GM06990 (cell line): ENCODE data around the gene MMEL1.
A peak's percentile ranks its signal among the peaks of the same experiment; 100 is the strongest.
"Not testable (repeated sequence)": the region's sequence is repeated elsewhere in the genome, so short reads cannot be mapped to it uniquely, and the experiment has no call there.

Source experiments
- DNase-seq: peaks from one replicate; pipeline ENCODE4 v3.0.0-alpha.2; 2011; ENCODE audit not compliant: insufficient read length; ENCODE audit errors: extremely low read depth
- H3K27me3 ChIP-seq: replicated peaks from 2 replicates; pipeline ENCODE4 v1.6.0; 2011; ENCODE audit warnings: low read length; ENCODE audit not compliant: control insufficient read depth, insufficient read depth
- H3K36me3 ChIP-seq: 2 replicates; pipeline ENCODE4 v1.5.1; 2011; ENCODE audit warnings: low read length; ENCODE audit not compliant: control insufficient read depth, insufficient read depth
- H3K4me3 ChIP-seq: replicated peaks from 2 replicates; pipeline ENCODE4 v1.5.1; 2011; ENCODE audit warnings: low read depth, mild to moderate bottlenecking, control low read depth, low read length
- TF ChIP-seq, protein P1 (sequence below): IDR thresholded peaks from 2 replicates; pipeline ENCODE4 v1.5.1; 2011; ENCODE audit warnings: low read length, control low read depth, mild to moderate bottlenecking, inconsistent platforms; ENCODE audit not compliant: insufficient read depth, poor library complexity, severe bottlenecking

Gene MMEL1

DNA sequence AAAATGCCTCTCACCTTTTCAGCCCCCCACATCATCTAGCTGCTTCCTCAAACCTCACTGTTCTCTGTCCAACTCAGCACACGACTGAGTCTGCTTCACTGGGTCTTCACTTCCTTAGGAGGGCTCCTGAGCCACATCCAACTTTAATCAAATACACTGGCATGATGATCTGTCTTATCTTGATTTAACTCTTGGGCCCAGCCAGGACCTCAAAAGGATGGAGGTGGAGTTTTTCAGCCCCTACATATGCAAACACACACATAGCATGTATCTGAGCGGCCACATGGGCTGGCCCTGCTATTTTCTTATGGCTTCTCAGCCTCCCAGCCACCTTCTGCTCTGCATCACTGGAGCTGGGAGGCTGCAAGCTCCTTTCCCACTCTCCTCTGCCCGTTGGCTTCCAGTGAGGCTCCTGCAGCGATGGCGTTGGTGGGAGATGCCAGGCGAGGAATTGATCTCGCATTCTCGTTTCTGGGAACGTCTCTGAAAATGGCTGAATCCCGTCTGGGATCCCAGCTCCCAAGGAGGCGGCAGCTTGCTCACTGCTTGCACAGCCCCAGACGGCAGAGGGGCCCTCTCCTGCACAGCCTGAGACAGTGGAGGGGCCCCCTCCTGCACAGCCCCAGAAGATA, 48.0 kb downstream of the MMEL1 start:
- H3K27me3 ChIP-seq = no peaks in the 10 kb centered on the region
- DNase-seq = no peak
- H3K36me3 ChIP-seq = peaks cover 3% of the 10 kb centered on the region
- TF ChIP-seq, protein P1, sequence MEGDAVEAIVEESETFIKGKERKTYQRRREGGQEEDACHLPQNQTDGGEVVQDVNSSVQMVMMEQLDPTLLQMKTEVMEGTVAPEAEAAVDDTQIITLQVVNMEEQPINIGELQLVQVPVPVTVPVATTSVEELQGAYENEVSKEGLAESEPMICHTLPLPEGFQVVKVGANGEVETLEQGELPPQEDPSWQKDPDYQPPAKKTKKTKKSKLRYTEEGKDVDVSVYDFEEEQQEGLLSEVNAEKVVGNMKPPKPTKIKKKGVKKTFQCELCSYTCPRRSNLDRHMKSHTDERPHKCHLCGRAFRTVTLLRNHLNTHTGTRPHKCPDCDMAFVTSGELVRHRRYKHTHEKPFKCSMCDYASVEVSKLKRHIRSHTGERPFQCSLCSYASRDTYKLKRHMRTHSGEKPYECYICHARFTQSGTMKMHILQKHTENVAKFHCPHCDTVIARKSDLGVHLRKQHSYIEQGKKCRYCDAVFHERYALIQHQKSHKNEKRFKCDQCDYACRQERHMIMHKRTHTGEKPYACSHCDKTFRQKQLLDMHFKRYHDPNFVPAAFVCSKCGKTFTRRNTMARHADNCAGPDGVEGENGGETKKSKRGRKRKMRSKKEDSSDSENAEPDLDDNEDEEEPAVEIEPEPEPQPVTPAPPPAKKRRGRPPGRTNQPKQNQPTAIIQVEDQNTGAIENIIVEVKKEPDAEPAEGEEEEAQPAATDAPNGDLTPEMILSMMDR = no peak
- H3K4me3 ChIP-seq = peak overlapping the region; percentile 91

DNA sequence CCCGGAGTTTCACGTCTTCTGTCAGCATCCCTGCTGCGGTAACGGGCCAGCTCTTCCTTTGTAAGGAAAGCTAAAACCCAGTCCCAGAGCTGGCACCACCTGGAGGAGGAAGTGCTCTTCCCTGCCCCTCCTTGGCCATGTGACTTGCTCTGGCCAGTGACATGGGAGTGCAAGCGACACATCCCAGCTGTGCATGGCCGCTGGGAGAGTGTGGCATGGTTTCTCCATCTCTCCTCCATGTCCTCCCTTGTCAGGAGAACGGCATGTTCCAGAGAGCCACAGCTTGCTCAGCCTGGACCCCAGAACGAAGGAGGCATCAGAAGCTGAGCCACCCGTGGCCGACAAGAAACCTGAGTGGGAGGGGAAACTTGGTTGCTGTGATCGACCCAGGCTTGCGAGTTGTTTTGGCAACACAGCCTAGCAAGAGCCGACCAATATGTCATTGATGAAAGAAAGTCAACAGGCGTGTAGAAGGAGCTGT, 48.9 kb downstream of the MMEL1 start:
- Histone ChIP-seq H3K4me3 (no peak overlapping the region), H3K27me3 (no peaks in the 10 kb centered on the region), H3K36me3 (peaks cover 3% of the 10 kb centered on the region)
- DNase-seq = no peak
- TF ChIP-seq, protein P1 = no peak

DNA sequence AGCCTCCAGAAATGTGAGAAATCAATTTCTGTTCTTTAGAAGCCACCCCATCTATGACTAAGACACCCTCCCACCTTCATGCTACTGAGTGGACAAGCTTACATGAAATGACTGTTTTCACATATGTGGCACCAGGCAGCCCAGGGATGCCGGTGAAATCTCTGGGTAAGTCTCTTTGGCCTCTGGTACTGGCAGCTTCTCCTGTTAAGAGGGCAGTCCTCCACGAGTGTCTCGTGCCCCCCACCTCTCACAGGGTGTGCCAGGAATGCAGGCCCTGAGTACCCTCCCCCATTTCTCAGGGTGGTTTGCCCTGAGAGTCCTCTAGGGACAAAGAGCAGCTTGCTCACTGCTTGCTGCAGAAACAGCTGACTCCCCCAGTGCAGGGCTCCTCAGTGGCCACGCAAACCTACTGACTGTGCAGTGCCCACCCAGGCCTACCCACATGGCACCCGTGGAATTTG, 49.5 kb downstream of the MMEL1 start:
- DNase-seq = no peak
- Histone ChIP-seq H3K36me3 (peaks cover 3% of the 10 kb centered on the region), H3K27me3 (no peaks in the 10 kb centered on the region), H3K4me3 (no peak overlapping the region)
- TF ChIP-seq, protein P1 = no peak

DNA sequence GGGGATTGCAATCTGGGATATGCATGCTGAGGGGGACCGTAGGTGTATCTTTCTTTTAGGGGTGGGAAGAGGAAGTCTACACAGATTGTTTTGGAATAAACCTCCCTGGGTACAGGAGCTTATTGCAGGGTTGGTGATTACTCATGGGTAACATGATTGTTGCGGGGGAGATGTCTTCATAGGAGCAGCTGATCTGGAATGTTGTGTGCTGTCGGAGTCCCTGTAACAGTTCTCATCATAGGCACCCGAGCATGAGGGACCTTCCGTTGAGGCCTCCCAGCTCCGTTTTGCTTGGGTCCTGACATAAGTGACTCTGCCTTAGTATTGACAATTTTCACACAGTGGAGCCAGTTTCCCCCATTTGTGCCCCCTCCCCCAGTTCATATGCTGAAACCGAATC, 50.4 kb downstream of the MMEL1 start:
- H3K4me3 ChIP-seq = no peak overlapping the region
- H3K27me3 ChIP-seq = no peaks in the 10 kb centered on the region
- TF ChIP-seq, protein P1 = no peak
- no peak for DNase-seq
- peaks cover 3% of the 10 kb centered on the region for H3K36me3 ChIP-seq

DNA sequence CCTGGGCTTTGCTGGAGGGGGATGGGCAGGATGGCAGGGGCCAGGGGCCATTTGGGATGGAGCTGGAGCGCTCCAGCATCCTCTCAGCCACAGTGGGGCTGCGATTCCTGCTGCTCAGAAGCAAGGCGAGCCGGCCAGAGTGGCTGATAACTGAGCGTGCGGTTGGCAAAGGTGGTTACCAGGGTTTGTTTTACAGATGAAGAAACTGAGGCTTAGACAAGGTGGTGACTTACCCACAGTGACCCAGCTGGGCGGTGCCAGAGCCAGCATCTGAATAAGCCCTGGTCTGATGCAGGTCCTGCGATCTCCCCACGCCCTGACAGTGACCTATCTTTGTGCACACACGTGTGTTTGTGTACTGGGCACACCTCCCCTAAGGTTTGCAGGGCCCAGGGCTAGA, 52.1 kb downstream of the MMEL1 start:
- peaks cover 3% of the 10 kb centered on the region for H3K36me3 ChIP-seq
- no peaks in the 10 kb centered on the region for H3K27me3 ChIP-seq
- DNase-seq = no peak
- H3K4me3 ChIP-seq = no peak overlapping the region
- TF ChIP-seq, protein P1 = no peak

DNA sequence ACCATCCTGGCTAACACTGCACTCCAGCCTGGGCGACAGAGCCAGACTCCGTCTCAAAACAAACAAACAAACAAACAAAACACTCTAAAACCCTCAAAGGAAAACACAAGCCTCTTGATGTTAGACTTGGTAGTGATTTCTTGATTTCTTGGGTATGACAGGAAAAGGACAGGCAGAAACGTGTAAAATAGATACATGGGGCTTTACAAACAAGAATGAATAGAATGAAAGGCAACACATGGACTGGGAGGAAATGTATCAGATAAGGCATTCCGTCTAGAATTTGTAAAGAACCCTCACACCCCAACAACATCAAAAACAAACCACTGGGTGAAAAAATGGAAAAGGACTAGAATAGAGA, 54.1 kb downstream of the MMEL1 start:
- Histone ChIP-seq H3K27me3 (no peaks in the 10 kb centered on the region), H3K36me3 (peaks cover 3% of the 10 kb centered on the region), H3K4me3 (peak overlapping the region; percentile 63)
- DNase-seq = no peak
- TF ChIP-seq, protein P1 = no peak

DNA sequence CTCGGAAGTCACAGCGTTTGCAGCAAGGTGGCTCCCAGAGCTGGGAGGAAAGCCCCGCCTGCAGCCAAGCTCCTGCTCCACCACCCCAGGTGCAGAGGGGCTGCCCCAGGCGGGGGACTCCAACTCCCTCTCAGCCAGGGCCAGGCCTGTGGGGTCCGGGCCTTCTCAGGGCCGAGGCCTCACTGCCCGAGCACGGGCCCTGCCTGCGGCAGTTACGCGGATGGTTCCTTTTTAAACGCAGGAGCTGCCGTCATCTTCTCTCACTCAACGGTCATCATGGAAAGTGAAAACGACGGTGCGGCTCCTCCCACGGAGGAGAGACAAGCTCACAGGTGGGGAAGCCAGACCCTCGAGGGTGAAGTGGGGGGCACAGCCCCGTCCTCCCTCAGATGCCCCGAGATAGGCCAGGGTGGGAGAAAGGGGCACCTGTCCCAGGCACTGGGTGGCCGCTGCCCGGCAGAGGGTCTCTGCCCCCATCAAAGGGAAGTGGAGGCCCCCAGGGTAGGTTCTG, 55.2 kb downstream of the MMEL1 start:
- DNase-seq = peak; percentile 64
- H3K36me3 ChIP-seq, H3K27me3 ChIP-seq: not testable (repeated sequence)
- H3K4me3 ChIP-seq = peak overlapping the region; percentile 63
